HG03097 (cell line): ENCODE measurements around the gene SUPT5H.
"Not testable (repeated sequence)": the region's sequence is repeated elsewhere in the genome, so short reads cannot be mapped to it uniquely, and the experiment has no call there.

ENCODE experiments used
- ATAC-seq: cut with Tn5 transposase; IDR thresholded peaks from one replicate; pipeline ENCODE4 v1.9.1; 2021; ENCODE audit not compliant: unreplicated experiment, low FRiP score

SUPT5H gene

GRCh38 chr19:39463403-39463802 lies 18.0 kb downstream of the SUPT5H start:
- ATAC-seq = no peak

GRCh38 chr19:39465956-39466747 lies 20.8 kb downstream of the SUPT5H start:
- ATAC-seq = no peak

- ATAC-seq = no peak
Observed at GRCh38 chr19:39467941-39468340, 22.6 kb downstream of the SUPT5H start.

GRCh38 chr19:39469036-39469435 lies 23.7 kb downstream of the SUPT5H start:
- no peak for ATAC-seq

- no peak for ATAC-seq
Observed at GRCh38 chr19:39469567-39469966, 24.2 kb downstream of the SUPT5H start.

- ATAC-seq = no peak
Observed at GRCh38 chr19:39470724-39471339, 25.4 kb downstream of the SUPT5H start.

GRCh38 chr19:39471756-39472536 lies 26.6 kb downstream of the SUPT5H start:
- ATAC-seq = no peak

GRCh38 chr19:39472746-39473442 lies 27.5 kb downstream of the SUPT5H start:
- no peak for ATAC-seq

GRCh38 chr19:39473443-39473960 lies 28.1 kb downstream of the SUPT5H start:
- no peak for ATAC-seq

GRCh38 chr19:39474139-39474620 lies 28.8 kb downstream of the SUPT5H start:
- ATAC-seq = no peak

- no peak for ATAC-seq
Observed at GRCh38 chr19:39475748-39476147, 30.4 kb downstream of the SUPT5H start.

GRCh38 chr19:39479319-39479801 lies 34.0 kb downstream of the SUPT5H start:
- ATAC-seq = not testable (repeated sequence)

- no peak for ATAC-seq
Observed at GRCh38 chr19:39479916-39480315, 34.5 kb downstream of the SUPT5H start.

- ATAC-seq = peak; percentile 83
Observed at GRCh38 chr19:39480337-39481228, 35.2 kb downstream of the SUPT5H start, which contains the start of gene TIMM50. Gene TIMM50, plus strand, starts transcription at chr19:39480838. Its CDS starts 16 bp downstream, at chr19:39480854.

GRCh38 chr19:39481229-39481545 lies 35.8 kb downstream of the SUPT5H start:
- ATAC-seq = no peak

GRCh38 chr19:39481676-39482075 lies 36.3 kb downstream of the SUPT5H start:
- ATAC-seq = no peak

- ATAC-seq = no peak
Observed at GRCh38 chr19:39483141-39483540, 37.8 kb downstream of the SUPT5H start.

GRCh38 chr19:39489756-39490155 lies 44.4 kb downstream of the SUPT5H start:
- ATAC-seq = no peak

GRCh38 chr19:39492225-39492624 lies 46.8 kb downstream of the SUPT5H start:
- ATAC-seq = no peak
